ENCODE data around the gene SLC35A1. TPM values are rescaled to one million over a fixed set of nuclear protein-coding genes. Genes with fewer than 3 reads are reported as not detected.

The SLC35A1 gene, protein sequence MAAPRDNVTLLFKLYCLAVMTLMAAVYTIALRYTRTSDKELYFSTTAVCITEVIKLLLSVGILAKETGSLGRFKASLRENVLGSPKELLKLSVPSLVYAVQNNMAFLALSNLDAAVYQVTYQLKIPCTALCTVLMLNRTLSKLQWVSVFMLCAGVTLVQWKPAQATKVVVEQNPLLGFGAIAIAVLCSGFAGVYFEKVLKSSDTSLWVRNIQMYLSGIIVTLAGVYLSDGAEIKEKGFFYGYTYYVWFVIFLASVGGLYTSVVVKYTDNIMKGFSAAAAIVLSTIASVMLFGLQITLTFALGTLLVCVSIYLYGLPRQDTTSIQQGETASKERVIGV
- 16.5 and 23.7 TPM in 2 replicates for total RNA-seq

DNA sequence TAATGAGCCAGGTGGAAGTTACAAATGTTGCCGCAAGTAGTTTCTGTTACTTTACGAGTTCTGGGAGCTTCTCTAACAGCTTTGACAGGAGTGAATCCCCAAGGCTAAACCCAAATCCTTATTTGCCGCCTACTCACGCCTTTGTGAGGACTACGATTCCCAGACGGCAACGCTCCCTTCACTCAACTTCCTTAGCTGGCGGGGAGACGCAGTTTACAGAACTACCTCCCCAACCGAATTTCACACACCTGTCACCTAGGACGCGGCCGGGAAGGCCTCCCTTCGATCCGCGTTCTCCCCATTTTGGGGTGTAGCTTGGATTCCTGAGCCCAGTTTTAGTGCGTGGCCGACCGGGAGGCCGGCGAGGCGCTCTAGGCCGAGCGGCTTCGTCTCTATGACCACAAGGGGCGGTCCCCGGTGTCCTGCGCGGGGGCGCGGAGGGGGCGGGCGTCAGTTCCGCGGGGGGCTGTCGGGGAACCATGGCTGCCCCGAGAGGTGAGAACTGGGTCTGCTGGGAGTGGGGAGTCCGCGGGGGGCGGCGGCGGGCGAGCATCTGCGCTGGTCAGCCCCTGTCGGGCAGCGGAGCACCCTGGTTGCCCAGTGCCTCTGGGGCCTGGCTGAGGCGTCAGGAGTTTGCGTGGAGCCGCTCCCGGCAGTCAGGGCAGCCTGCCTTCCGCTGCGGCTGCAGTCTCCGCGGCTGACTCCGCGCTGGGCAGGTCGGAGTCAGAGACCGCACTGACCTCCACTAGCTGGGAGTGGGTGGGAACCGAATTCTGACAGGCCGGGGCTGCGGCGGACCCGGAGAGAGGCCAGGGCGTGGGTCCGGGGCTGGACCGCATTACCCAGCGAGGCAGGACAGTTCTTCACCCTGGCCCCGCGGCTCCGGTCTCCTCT is at the start of gene SLC35A1:
Gene SLC35A1 (plus strand): TSS at position 450 of the 894 bp plus-strand sequence. CDS start 30 bp downstream, at position 480.

Other genes starting within 250 kb of the SLC35A1 start
- 3.2 and 5.3 TPM in 2 replicates for gene SMIM8, start 150.4 kb upstream of the SLC35A1 start, total RNA-seq
- gene GJB7, start 143.7 kb upstream of the SLC35A1 start, total RNA-seq: not detected in 2 replicates
- 1.2 and 1.7 TPM in 2 replicates for gene C6orf163, start 128.2 kb upstream of the SLC35A1 start, total RNA-seq
- gene CFAP206, start 65.0 kb upstream of the SLC35A1 start, total RNA-seq: 0.50 and 0.59 TPM in 2 replicates
- 34.3 and 42.2 TPM in 2 replicates for gene RARS2, start 117.0 kb downstream of the SLC35A1 start, total RNA-seq
- 18.7 and 23.1 TPM in 2 replicates for gene ORC3, start 117.2 kb downstream of the SLC35A1 start, total RNA-seq
- 15.2 and 20.2 TPM in 2 replicates for gene AKIRIN2, start 229.3 kb downstream of the SLC35A1 start, total RNA-seq